ENCODE measurements around the gene PIK3CD.

- TF ChIP-seq POLR2AphosphoS5 (IDR thresholded peaks at IDR 0.05; ENCODE audit: insufficient read depth, low read depth, low read length) = no peak
- no peak for TF ChIP-seq MAX (IDR thresholded peaks at IDR 0.05; ENCODE audit: insufficient read depth, insufficient read length)
- TF ChIP-seq POLR2A (IDR thresholded peaks at IDR 0.05; ENCODE audit: low read depth, low read length) = no peak
- TF ChIP-seq MYC (IDR thresholded peaks at IDR 0.05; ENCODE audit: low read depth, low read length) = no peak
- no peak for TF ChIP-seq CTCF (IDR thresholded peaks at IDR 0.05; ENCODE audit: extremely low read depth in 1 of 2, insufficient read depth in 1 of 2, low read depth in 1 of 2, low read length in 2 of 2)
- TF ChIP-seq EZH2 (IDR thresholded peaks at IDR 0.05; ENCODE audit: borderline replicate concordance, low read depth, low read length, severe bottlenecking) = no peak
Measured at GRCh38 chr1:9689971-9690381, 38.4 kb downstream of the PIK3CD start.
